A549 (cell line): ENCODE measurements around the gene SLC9A6. TPM values are rescaled to one million over a fixed set of nuclear protein-coding genes. Genes with fewer than 3 reads are reported as not detected.
A peak's percentile ranks its signal among the peaks of the same experiment; 100 is the strongest.

Experiments
- ATAC-seq, 2 experiments: fragments of 200-7000 bp in 1 of 2; fragments of >200 bp in 1 of 2; cut with Nextera tagmentation in 1 of 2; cut with Tn5 transposase in 1 of 2; 3 replicates each; pipeline versions ENCODE4 v1.8.0 to v1.9.1; 2018 to 2020; ENCODE audit warnings: mild to moderate bottlenecking in 1 of 2, moderate library complexity in 1 of 2
- CTCF ChIA-PET: fragments of 300-600 bp; sonication (Branson Sonifier 250); formaldehyde crosslinking; extraction: SDS; loops from one replicate; lab custom pipeline; 2021; ENCODE audit warnings: antibody characterized with exemption, inconsistent platforms; lab: Yijun Ruan, JAX
- POLR2A ChIA-PET: fragments of 350-600 bp; formaldehyde crosslinking; extraction: SDS; loops from one replicate; lab custom pipeline; 2021; ENCODE audit warnings: antibody characterized with exemption, inconsistent platforms; lab: Yijun Ruan, JAX
- DNase-seq, 2 experiments: peaks; one replicate each; pipeline versions ENCODE4 v3.0.0 to v3.0.0-alpha.2; 2011 to 2016; ENCODE audit warnings: low read depth in 1 of 2, low spot score in 1 of 2
- FAIRE-seq: peaks from 2 replicates; lab custom pipeline; 2011; peaks lifted over from hg19 to GRCh38; lab: Jason Lieb, UNC
- H3K27ac ChIP-seq, 2 experiments: fragments of >200 bp; sonication (Bioruptor Twin); formaldehyde crosslinking; 3 replicates each; pipeline ENCODE4 v1.5.1; 2016 to 2017
- H3K4me1 ChIP-seq: fragments of >200 bp; sonication (Bioruptor Twin); formaldehyde crosslinking; 3 replicates; pipeline ENCODE4 v1.6.1; 2016
- H3K4me2 ChIP-seq: fragments of >200 bp; sonication (Bioruptor Twin); formaldehyde crosslinking; 3 replicates; pipeline ENCODE4 v1.6.1; 2016
- H3K4me3 ChIP-seq: fragments of >200 bp; sonication (Bioruptor Twin); formaldehyde crosslinking; 3 replicates; pipeline ENCODE4 v1.5.1; 2016
- H3K9me3 ChIP-seq: fragments of >200 bp; sonication (Bioruptor Twin); formaldehyde crosslinking; 3 replicates; pipeline ENCODE4 v1.6.1; 2016
- CBX2 ChIP-seq: fragments of 200-600 bp; sonication (generic); IDR thresholded peaks from 2 replicates; pipeline ENCODE4 v1.6.1; 2016; ENCODE audit warnings: low read depth, mild to moderate bottlenecking, borderline replicate concordance
- CEBPB ChIP-seq, 2 experiments: fragments of >200 bp in 1 of 2; sonication (Bioruptor Twin) in 1 of 2; formaldehyde crosslinking in 1 of 2; IDR thresholded peaks; 2 replicates each; pipeline ENCODE4 v1.6.1; 2012 to 2016
- CHD2 ChIP-seq: fragments of 150-350 bp; IDR thresholded peaks from 2 replicates; pipeline ENCODE4 v1.6.1; 2014; ENCODE audit warnings: low read length; ENCODE audit not compliant: partially characterized antibody
- CTCF ChIP-seq: fragments of >200 bp; sonication (Bioruptor Twin); formaldehyde crosslinking; IDR thresholded peaks from 3 replicates; pipeline ENCODE4 v1.5.1; 2016
- EHMT2 ChIP-seq: fragments of 200-600 bp; sonication (generic); IDR thresholded peaks from 2 replicates; pipeline ENCODE4 v1.6.1; 2016; ENCODE audit warnings: antibody characterized with exemption, low read depth, mild to moderate bottlenecking, moderate library complexity
- ELK1 ChIP-seq: fragments of 150-350 bp; IDR thresholded peaks from 2 replicates; pipeline ENCODE4 v1.6.1; 2014; ENCODE audit warnings: low read depth, mild to moderate bottlenecking, low read length
- EP300 ChIP-seq, 2 experiments: fragments of >200 bp; sonication (Bioruptor Twin); formaldehyde crosslinking; IDR thresholded peaks; 2 replicates in 1 of 2; 3 replicates in 1 of 2; pipeline ENCODE4 v1.6.1; 2016 to 2017
- FOSB ChIP-seq: fragments of 250-450 bp; sonication (Bioruptor Pico); IDR thresholded peaks from 2 replicates; pipeline ENCODE4 v1.5.0; 2020; ENCODE audit warnings: mild to moderate bottlenecking, moderate library complexity
- FOSL2 ChIP-seq, 2 experiments: fragments of 450-650 bp in 1 of 2; fragments of >200 bp in 1 of 2; sonication (Bioruptor Twin) in 1 of 2; formaldehyde crosslinking; IDR thresholded peaks; 2 replicates each; pipeline versions ENCODE4 v1.5.0 to v1.6.1; 2016 to 2020; ENCODE audit warnings: mild to moderate bottlenecking in 1 of 2, moderate library complexity in 1 of 2
- FOXS1 ChIP-seq: fragments of 250-450 bp; sonication (Bioruptor Pico); IDR thresholded peaks from 2 replicates; pipeline ENCODE4 v1.5.0; 2020; ENCODE audit warnings: mild to moderate bottlenecking, moderate library complexity
- HES2 ChIP-seq: fragments of >200 bp; sonication (Bioruptor Twin); formaldehyde crosslinking; IDR thresholded peaks from 2 replicates; pipeline ENCODE4 v1.6.1; 2016
- HOXA7 ChIP-seq: fragments of 250-450 bp; sonication (Bioruptor Pico); IDR thresholded peaks from 2 replicates; pipeline ENCODE4 v1.5.0; 2020; ENCODE audit warnings: mild to moderate bottlenecking, moderate library complexity
- HOXB5 ChIP-seq: fragments of 250-450 bp; sonication (Bioruptor Pico); IDR thresholded peaks from 2 replicates; pipeline ENCODE4 v1.5.0; 2020; ENCODE audit warnings: mild to moderate bottlenecking, moderate library complexity
- JUNB ChIP-seq: fragments of >200 bp; sonication (Bioruptor Twin); formaldehyde crosslinking; IDR thresholded peaks from 2 replicates; pipeline ENCODE4 v1.6.1; 2016
- KDM1A ChIP-seq: fragments of 200-600 bp; sonication (generic); IDR thresholded peaks from 2 replicates; pipeline ENCODE4 v1.6.1; 2016; ENCODE audit warnings: low read depth, mild to moderate bottlenecking
- KDM5A ChIP-seq: fragments of 200-600 bp; sonication (generic); IDR thresholded peaks from 2 replicates; pipeline ENCODE4 v1.6.1; 2016; ENCODE audit warnings: antibody characterized with exemption, mild to moderate bottlenecking
- MAX ChIP-seq: IDR thresholded peaks from 2 replicates; pipeline ENCODE4 v1.6.1; 2012
- MAZ ChIP-seq: fragments of 150-350 bp; IDR thresholded peaks from 2 replicates; pipeline ENCODE4 v1.6.1; 2014; ENCODE audit warnings: antibody characterized with exemption, low read depth, low read length, borderline replicate concordance
- NPAS2 ChIP-seq: fragments of 250-450 bp; sonication (Bioruptor Pico); IDR thresholded peaks from 2 replicates; pipeline ENCODE4 v1.8.0; 2022; ENCODE audit warnings: mild to moderate bottlenecking, moderate library complexity, borderline replicate concordance
- NR3C1 ChIP-seq: fragments of >200 bp; sonication (Bioruptor Twin); formaldehyde crosslinking; IDR thresholded peaks from 3 replicates; pipeline ENCODE4 v1.6.1; 2017
- PHF8 ChIP-seq: fragments of 200-600 bp; sonication (generic); IDR thresholded peaks from 2 replicates; pipeline ENCODE4 v1.6.1; 2016; ENCODE audit warnings: low read depth, mild to moderate bottlenecking, antibody characterized with exemption, moderate library complexity, borderline replicate concordance
- POLR2AphosphoS2 ChIP-seq: conservative IDR thresholded peaks from 2 replicates; pipeline ENCODE4 v1.6.1; 2012; ENCODE audit warnings: low read length, improper control_type of control experiment, inconsistent platforms
- RAD21 ChIP-seq, 2 experiments: fragments of >200 bp in 1 of 2; sonication (Bioruptor Twin) in 1 of 2; formaldehyde crosslinking in 1 of 2; IDR thresholded peaks in 1 of 2; conservative IDR thresholded peaks in 1 of 2; 2 replicates in 1 of 2; 3 replicates in 1 of 2; pipeline ENCODE4 v1.6.1; 2012 to 2018; ENCODE audit warnings: inconsistent platforms in 1 of 2
- RARB ChIP-seq: fragments of 250-450 bp; sonication (Bioruptor Pico); IDR thresholded peaks from 2 replicates; pipeline ENCODE4 v1.8.0; 2021; ENCODE audit warnings: mild to moderate bottlenecking, moderate library complexity
- SMC3 ChIP-seq: fragments of >200 bp; sonication (Bioruptor Twin); formaldehyde crosslinking; IDR thresholded peaks from 3 replicates; pipeline ENCODE4 v1.6.1; 2018; ENCODE audit warnings: inconsistent platforms
- USF2 ChIP-seq: fragments of 450-650 bp; IDR thresholded peaks from 2 replicates; pipeline ENCODE4 v1.6.1; 2014; ENCODE audit warnings: antibody characterized with exemption
- ZC3H11A ChIP-seq: fragments of 450-650 bp; IDR thresholded peaks from 2 replicates; pipeline ENCODE4 v1.6.1; 2014; ENCODE audit warnings: antibody characterized with exemption, mild to moderate bottlenecking
- WGBS: methylation state at CpG from one replicate; pipeline ENCODE4 v1.1.6; 2017; ENCODE audit errors: missing lambda C conversion rate; 5-methylcytosine and 5-hydroxymethylcytosine counted together
- polyA plus RNA-seq, 4 experiments: library from polyadenylated mRNA; depleted of rRNA in 3 of 4; stranded (reverse); fragments of >200 nt; fragmentation: RNase III in 1 of 4; extraction: RNeasy Plus Mini Kit Qiagen cat#74134 plus additional on column Dnase treatment in 1 of 4; gene quantifications; 2 replicates in 3 of 4; 3 replicates in 1 of 4; pipeline ENCODE4 v1.2.3, GENCODE V29; 2011 to 2017
- TF ChIP-seq, protein P1 (sequence below): fragments of 250-450 bp; sonication (Bioruptor Pico); IDR thresholded peaks from 2 replicates; pipeline ENCODE4 v1.5.0; 2020; ENCODE audit warnings: low read depth, mild to moderate bottlenecking, moderate library complexity

SLC9A6 gene
- polyA plus RNA-seq, 2 of the 4 experiments (the other 2 are of a cell fraction) = 12.2 to 15.6 TPM

DNA sequence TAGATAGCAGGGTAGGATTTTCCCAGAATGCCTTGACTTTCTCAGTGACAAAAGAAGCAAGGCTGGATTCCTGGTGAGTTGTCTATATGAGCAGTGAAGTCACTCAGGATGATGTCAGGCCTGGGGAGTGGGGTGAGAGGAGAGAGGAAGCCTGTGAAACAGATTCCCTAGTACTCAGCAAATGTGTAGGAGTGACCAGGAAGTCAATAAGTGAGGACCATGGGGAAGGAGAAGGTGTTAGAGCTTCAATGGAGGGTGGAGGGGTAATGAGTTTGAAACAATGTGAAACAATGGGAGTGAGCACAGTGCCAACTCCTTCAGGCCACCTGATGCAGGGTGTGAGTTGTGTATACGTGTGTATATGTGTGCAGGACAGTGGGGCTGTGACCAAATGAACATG, 2.4 kb upstream of the SLC9A6 start:
- TF ChIP-seq CBX2 = no peak
- TF ChIP-seq JUNB = no peak
- no peak for TF ChIP-seq SMC3
- TF ChIP-seq CEBPB (IDR thresholded peaks at IDR 0.05) = no peak
- no peak for TF ChIP-seq NPAS2 (CRISPR knock-in tag)
- TF ChIP-seq EHMT2 = no peak
- TF ChIP-seq ELK1 = no peak
- no peak for TF ChIP-seq FOSB
- TF ChIP-seq, all 56 proteins: peak for 0
- ChIA-PET POLR2A (no interaction called here), CTCF (no interaction called here)
- no peak for ATAC-seq
- no peaks in the 10 kb centered on the region for H3K9me3 ChIP-seq
- WGBS = 64% methylated on average over 1 of the region's 1 CpG
- H3K4me2 ChIP-seq = no peak overlapping the region
- H3K27ac ChIP-seq = no peak overlapping the region
- DNase-seq = no peak
- H3K4me3 ChIP-seq = no peak overlapping the region
- H3K4me1 ChIP-seq = peaks cover 16% of the 10 kb centered on the region; the same call in 2 of the 3 replicates
- FAIRE-seq = no peak

- ChIA-PET CTCF (no interaction called here), POLR2A (no interaction called here)
These were observed 979 bp upstream of the SLC9A6 start for GRCh38 chrX:135984256-135984655.

DNA sequence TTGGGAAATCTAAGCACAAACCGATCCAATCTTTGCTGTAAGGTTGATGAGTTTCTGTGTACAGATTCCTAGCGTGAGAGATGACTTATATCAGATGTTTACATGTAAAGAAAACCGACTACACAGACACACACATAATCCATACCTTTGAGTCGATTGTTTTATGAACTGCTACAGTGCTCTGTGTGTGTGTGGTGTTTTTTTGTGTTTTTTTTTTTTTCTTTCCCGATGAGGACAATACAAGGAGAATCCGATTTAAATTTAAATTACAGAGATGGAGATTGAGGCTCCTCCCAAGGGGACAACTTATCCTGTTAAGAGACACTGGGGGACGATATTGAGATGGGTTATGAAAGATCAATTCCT, 461 bp upstream of the SLC9A6 start:
- ChIA-PET POLR2A (interaction anchor here (1.0 kb wide), 1 partner anchor 11 kb away, joined by 4 read pairs; the partner anchor contains the start of gene MMGT1), CTCF (no interaction called here)
- Histone ChIP-seq H3K4me2 (peak overlapping the region; percentile 71), H3K27ac (peak overlapping the region; percentile 77 to 96), H3K4me1 (peaks cover 15% of the 10 kb centered on the region; the same call in 2 of the 3 replicates), H3K4me3 (peak overlapping the region; percentile 74), H3K9me3 (no peaks in the 10 kb centered on the region)
- DNase-seq (no peak), ATAC-seq (peak; percentile 12 to 20; a peak in 4 of 6 replicates), FAIRE-seq (no peak)
- 15% methylated on average over 7 of the region's 7 CpGs for WGBS
- TF ChIP-seq CBX2 (no peak), MAZ (no peak), FOSL2 (IDR thresholded peaks at IDR 0.05) (no peak), FOSL2 (CRISPR knock-in tag; IDR thresholded peaks at IDR 0.05) (no peak), FOXS1 (no peak), HOXB5 (CRISPR knock-in tag) (no peak), CTCF (no peak), KDM1A (no peak), USF2 (no peak), MAX (no peak), RARB (no peak)
- TF ChIP-seq, protein P1, sequence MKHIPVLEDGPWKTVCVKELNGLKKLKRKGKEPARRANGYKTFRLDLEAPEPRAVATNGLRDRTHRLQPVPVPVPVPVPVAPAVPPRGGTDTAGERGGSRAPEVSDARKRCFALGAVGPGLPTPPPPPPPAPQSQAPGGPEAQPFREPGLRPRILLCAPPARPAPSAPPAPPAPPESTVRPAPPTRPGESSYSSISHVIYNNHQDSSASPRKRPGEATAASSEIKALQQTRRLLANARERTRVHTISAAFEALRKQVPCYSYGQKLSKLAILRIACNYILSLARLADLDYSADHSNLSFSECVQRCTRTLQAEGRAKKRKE (CRISPR knock-in tag) = no peak

More at GRCh38 chrX:135984256-135984655, 979 bp upstream of the SLC9A6 start:
- FAIRE-seq (no peak), ATAC-seq (no peak), DNase-seq (no peak)
- Histone ChIP-seq H3K9me3 (no peaks in the 10 kb centered on the region), H3K4me2 (peak overlapping the region; percentile 71), H3K27ac (peak overlapping the region in 1 of 2 experiments; percentile 96; a peak in 1 of 6 replicates), H3K4me3 (no peak overlapping the region; the same call in 1 of the 3 replicates), H3K4me1 (peaks cover 15% of the 10 kb centered on the region; the same call in 2 of the 3 replicates)
- TF ChIP-seq HES2 (no peak), SMC3 (no peak), CTCF (no peak), RAD21 (conservative IDR thresholded peaks at IDR 0.05 in 1 of 2, IDR thresholded peaks at IDR 0.05 in 1 of 2) (no peak), EP300 (IDR thresholded peaks at IDR 0.05) (no peak), NR3C1 (no peak), ZC3H11A (no peak), PHF8 (no peak), KDM5A (no peak), CEBPB (IDR thresholded peaks at IDR 0.05) (no peak), CHD2 (no peak), POLR2AphosphoS2 (no peak), HOXA7 (CRISPR knock-in tag) (no peak)
- 86% methylated on average over 2 of the region's 2 CpGs for WGBS
